Measurements from ENCODE around the gene BTF3. TPM values are rescaled to one million over a fixed set of nuclear protein-coding genes. Genes with fewer than 3 reads are reported as not detected.

The BTF3 gene
- total and polyA plus RNA-seq, 2 of the 8 experiments (the other 6 are each of a cell fraction or from before 2014, with no cell fraction given), result 396 to 754 TPM

DNA sequence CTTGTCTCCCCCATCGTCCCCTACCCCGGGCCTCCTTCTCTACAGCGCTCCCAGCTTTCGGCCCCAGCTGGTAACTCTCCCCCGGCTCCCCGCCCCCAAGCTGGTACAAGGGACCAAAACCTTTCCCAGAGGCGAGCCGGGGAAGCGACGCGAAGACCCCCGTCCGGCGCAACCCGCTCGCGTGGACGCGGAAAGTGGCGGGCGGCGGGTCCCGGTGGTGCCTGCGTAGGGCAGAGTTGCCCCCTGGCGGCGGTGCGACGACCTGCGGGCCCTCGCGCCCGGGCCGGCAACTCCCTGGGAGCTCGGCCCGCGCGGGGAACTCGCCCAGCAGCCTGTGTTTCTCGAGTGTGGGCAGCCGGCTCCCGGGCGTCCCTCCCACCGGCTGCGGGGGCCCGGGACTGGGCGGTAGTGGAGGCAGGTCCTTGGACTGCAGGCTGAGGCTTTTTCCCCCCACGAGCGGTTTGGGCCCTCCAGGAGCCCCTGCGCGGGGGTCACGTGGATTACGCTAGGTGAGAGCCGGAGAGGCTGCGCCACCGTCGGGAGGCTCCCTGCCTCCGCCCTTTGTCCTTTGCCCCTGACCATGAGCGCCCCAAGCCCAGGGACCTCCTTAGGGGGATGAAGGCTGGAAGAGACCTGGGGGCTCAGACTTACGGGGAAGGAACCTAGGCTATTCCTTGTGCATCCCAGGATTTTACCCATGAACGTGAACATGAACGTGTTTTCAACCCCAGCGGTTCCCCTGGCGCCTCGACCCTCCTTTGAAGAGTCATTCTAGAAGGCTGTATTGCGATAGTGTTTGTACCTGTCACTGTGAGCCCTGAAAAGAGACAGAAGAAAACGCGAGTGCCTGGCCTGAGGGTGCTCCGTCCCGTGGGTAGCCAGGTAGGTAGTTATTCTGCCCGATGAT is 46.8 kb upstream of the BTF3 start (continued):
- no peak for TF ChIP-seq TCF12 (IDR thresholded peaks at IDR 0.05; ENCODE audit: low read depth, low read length)
- TF ChIP-seq KDM4A (IDR thresholded peaks at IDR 0.05; ENCODE audit: low read depth, low read length, severe bottlenecking), result peak; percentile 79
- no peak for TF ChIP-seq SRF (IDR thresholded peaks at IDR 0.05; ENCODE audit: low read depth, low read length)
- peak; percentile 66 to 71 for TF ChIP-seq RAD21 (IDR thresholded peaks at IDR 0.05 in 1 of 2, conservative IDR thresholded peaks at IDR 0.05 in 1 of 2; ENCODE audit: low read depth in 2 of 2, low read length in 2 of 2)
- TF ChIP-seq MAFK (IDR thresholded peaks at IDR 0.05; ENCODE audit: low read depth, low read length), result no peak
- TF ChIP-seq TAF7 (optimal IDR thresholded peaks at IDR 0.05; ENCODE audit: borderline replicate concordance, low read depth, low read length), result no peak
- TF ChIP-seq JUND (IDR thresholded peaks at IDR 0.05; ENCODE audit: low read length), result no peak
- peak; percentile 87 for TF ChIP-seq EZH2 (IDR thresholded peaks at IDR 0.05; ENCODE audit: low read depth, low read length, severe bottlenecking)
- TF ChIP-seq, protein P1, sequence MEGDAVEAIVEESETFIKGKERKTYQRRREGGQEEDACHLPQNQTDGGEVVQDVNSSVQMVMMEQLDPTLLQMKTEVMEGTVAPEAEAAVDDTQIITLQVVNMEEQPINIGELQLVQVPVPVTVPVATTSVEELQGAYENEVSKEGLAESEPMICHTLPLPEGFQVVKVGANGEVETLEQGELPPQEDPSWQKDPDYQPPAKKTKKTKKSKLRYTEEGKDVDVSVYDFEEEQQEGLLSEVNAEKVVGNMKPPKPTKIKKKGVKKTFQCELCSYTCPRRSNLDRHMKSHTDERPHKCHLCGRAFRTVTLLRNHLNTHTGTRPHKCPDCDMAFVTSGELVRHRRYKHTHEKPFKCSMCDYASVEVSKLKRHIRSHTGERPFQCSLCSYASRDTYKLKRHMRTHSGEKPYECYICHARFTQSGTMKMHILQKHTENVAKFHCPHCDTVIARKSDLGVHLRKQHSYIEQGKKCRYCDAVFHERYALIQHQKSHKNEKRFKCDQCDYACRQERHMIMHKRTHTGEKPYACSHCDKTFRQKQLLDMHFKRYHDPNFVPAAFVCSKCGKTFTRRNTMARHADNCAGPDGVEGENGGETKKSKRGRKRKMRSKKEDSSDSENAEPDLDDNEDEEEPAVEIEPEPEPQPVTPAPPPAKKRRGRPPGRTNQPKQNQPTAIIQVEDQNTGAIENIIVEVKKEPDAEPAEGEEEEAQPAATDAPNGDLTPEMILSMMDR (IDR thresholded peaks at IDR 0.05; ENCODE audit: control extremely low read depth in 1 of 3, insufficient read depth in 1 of 3, low read depth in 1 of 3, low read length in 3 of 3), result peak; percentile 66 to 89 (median 73)
- TF ChIP-seq JUN (IDR thresholded peaks at IDR 0.05; ENCODE audit: low read depth, low read length), result no peak
- TF ChIP-seq FOSL1 (IDR thresholded peaks at IDR 0.05; ENCODE audit: insufficient read depth, low read depth, low read length), result no peak
